ENCODE data around the gene FARSB.

The FARSB gene

DNA sequence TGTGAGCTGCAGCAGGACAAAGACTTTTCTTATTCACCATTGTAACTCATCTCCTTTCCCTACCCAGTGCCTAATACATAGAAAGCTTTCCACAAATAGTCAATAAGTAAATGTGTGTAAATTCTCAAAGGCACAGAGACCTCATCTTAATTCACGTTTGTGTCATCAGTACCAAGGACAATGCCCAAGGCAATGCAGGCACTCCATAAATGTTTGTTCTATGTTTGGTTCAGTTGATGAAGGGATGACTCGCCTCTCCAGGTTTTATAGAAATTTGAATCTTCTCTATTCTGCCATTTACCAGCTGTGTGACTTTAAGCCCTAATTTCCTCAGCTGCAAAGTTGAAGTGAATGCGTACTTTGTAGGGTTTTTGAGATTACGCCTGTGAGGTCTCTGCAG is 13.5 kb upstream of the FARSB start:
- DNase-seq (ENCODE audit: low read depth): no peak
- TF ChIP-seq, protein P1, sequence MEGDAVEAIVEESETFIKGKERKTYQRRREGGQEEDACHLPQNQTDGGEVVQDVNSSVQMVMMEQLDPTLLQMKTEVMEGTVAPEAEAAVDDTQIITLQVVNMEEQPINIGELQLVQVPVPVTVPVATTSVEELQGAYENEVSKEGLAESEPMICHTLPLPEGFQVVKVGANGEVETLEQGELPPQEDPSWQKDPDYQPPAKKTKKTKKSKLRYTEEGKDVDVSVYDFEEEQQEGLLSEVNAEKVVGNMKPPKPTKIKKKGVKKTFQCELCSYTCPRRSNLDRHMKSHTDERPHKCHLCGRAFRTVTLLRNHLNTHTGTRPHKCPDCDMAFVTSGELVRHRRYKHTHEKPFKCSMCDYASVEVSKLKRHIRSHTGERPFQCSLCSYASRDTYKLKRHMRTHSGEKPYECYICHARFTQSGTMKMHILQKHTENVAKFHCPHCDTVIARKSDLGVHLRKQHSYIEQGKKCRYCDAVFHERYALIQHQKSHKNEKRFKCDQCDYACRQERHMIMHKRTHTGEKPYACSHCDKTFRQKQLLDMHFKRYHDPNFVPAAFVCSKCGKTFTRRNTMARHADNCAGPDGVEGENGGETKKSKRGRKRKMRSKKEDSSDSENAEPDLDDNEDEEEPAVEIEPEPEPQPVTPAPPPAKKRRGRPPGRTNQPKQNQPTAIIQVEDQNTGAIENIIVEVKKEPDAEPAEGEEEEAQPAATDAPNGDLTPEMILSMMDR (IDR thresholded peaks at IDR 0.05; ENCODE audit: control insufficient read depth, insufficient read depth, low read depth, low read length, missing control alignments): no peak
- H3K4me3 ChIP-seq (ENCODE audit: control insufficient read depth, low read depth, low read length): no peak overlapping the region

DNA sequence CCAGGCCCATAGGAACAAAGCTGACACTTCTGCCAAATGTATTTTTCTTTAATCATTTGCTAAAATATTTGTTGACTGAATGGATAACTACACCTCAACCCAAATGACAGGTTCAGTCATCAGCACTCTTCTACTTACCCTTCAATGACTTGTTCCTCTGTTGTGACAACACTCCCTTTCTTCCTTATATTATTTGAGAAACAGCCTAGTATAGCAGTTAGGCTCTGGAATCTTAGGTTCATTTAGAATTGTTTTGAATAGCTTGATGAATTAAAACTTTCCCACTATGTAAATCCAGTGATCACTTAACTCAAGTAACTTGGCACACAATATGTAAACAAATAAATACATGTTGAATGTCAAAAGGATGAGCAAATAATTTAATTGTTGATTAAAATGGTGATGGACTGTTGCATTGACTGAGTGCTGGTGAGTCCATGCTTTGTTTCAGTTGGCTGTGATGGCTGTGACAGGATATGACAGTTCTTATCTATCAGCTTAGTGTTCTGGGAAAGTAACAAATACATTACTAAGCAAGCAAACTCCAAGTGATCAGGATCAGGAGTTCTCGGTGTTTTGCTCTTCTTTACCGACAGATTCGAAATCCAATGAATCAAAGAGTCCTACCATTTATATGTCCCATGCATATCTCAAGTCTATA is 12.7 kb upstream of the FARSB start:
- no peak overlapping the region for H3K4me3 ChIP-seq (ENCODE audit: control insufficient read depth, low read depth, low read length)
- no peak for DNase-seq (ENCODE audit: low read depth)
- TF ChIP-seq, protein P1 (IDR thresholded peaks at IDR 0.05; ENCODE audit: control insufficient read depth, insufficient read depth, low read depth, low read length, missing control alignments): no peak

DNA sequence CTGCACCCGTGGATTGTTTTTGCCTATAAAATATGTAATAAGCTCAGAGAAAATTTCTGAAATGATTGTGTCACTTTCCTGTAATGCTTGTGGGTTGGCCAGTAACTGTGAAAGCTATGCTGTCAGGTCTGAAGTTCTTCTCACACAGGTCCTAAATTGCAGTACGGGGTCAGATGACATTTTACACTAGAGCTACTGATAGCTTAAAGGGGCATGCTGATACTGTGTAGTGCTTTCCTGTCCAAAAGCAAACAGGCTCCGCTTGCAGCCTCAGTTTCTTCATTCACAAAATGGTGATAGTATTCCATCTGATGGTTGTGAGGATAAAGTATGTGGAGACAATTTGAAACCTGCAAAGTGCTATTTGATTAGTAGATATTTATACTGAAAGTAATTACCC is 7.6 kb upstream of the FARSB start:
- TF ChIP-seq, protein P1 (IDR thresholded peaks at IDR 0.05; ENCODE audit: control insufficient read depth, insufficient read depth, low read depth, low read length, missing control alignments): no peak
- DNase-seq (ENCODE audit: low read depth): no peak
- H3K4me3 ChIP-seq (ENCODE audit: control insufficient read depth, low read depth, low read length): no peak overlapping the region

DNA sequence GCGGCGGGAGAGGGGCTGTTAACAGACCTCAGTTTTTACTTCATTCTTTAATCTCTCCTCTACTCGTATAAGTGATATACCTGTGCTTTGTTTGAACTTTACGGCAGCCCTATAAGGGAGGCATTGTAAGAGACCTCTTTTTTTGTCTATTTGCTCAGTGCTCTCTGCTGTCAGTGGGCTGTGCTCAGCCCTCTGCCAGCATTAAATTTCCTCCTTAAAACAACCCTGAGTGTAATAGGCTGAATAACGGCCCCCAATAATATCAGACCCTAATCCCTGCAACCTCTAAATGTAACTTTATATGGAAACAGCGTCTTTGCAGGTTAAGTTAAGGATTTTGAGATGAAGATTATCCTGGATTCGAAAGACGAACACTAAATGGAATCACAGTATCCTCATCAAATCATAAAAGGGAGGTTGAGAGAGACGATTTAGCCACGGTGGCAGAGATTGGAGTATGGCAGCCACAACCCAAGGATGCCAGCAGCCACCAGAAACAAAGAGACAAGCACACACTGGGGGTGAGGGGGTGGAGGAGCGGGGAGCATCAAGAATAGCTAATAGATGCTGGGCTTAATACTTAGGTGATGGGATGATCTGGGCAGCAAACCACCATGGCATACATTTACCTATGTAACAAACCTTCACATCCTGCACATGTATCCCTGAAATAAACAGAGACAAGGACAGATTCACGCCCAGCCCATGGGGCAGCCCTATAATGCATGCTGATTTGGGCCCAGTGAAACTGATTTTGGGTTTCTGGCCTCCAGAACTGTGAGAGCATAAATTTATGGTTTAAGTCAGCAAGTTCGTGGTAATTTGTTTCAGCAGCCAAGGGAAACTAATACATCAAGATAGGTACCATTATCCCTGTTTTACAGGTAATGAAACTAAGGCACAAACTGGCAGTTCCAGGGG is 894 bp upstream of the FARSB start:
- DNase-seq (ENCODE audit: low read depth): no peak
- TF ChIP-seq, protein P1 (IDR thresholded peaks at IDR 0.05; ENCODE audit: control insufficient read depth, insufficient read depth, low read depth, low read length, missing control alignments): no peak
- H3K4me3 ChIP-seq (ENCODE audit: control insufficient read depth, low read depth, low read length): peak overlapping the region; percentile 55

DNA sequence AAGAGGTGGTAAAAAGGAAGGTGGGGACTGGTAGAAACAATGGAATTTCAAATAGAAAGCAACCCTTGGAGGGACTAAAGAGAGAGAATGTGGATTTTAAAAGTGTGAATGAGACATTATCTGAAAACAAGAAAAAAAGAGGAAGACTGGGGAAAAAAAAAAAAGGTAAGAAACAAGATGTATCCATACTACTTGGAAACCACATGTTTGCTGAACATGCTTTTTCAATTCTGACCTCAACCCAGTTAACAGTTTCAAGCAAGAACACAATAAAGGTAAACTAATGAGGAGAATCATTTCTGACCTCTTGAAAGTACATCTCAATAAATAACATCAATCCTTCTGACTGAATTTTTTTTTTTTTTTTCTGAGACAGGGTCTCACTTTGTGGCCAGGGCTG is 2.6 kb downstream of the FARSB start:
- DNase-seq (ENCODE audit: low read depth): no peak
- H3K4me3 ChIP-seq (ENCODE audit: control insufficient read depth, low read depth, low read length): no peak overlapping the region
- TF ChIP-seq, protein P1 (IDR thresholded peaks at IDR 0.05; ENCODE audit: control insufficient read depth, insufficient read depth, low read depth, low read length, missing control alignments): no peak

DNA sequence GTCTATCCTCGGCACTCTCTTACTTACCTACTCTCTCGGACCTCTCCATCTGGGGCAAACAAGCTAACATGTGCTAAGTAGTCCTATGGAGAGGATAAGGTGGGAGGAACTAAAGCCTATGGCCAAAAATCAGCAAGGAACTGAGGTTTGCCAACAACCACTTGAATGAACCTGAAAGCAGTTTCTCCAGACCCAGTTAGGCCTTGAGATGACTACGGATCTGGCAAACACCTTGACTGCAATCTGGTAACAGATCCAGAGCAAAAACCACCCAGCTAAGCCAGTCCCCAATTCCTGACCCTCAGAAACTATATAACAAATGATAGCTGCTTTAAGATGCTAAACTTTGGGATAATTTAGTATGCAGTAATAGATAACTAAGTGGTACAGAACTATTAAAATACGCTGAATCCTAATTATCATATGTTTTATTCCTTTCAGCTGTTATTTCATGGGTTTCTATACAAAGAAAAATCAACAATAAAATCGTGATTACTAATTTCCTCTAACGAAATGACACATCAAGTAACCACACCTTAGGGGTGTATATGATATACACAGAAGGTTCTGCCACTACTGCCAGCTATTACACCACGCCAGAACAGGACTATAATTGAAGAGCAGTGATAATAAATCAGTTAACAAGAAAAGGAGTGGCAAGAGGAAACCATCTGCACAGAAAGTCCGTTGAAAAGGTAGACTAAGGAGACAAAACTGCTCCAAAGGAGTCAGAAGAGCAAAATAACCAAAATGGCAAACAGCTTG is 3.2 kb downstream of the FARSB start:
- no peak for DNase-seq (ENCODE audit: low read depth)
- H3K4me3 ChIP-seq (ENCODE audit: control insufficient read depth, low read depth, low read length): no peak overlapping the region

More for the DNA sequence above, 3.2 kb downstream of the FARSB start:
- TF ChIP-seq, protein P1 (IDR thresholded peaks at IDR 0.05; ENCODE audit: control insufficient read depth, insufficient read depth, low read depth, low read length, missing control alignments): no peak
